Measurements from ENCODE around the gene SPINK4.

Gene SPINK4

DNA sequence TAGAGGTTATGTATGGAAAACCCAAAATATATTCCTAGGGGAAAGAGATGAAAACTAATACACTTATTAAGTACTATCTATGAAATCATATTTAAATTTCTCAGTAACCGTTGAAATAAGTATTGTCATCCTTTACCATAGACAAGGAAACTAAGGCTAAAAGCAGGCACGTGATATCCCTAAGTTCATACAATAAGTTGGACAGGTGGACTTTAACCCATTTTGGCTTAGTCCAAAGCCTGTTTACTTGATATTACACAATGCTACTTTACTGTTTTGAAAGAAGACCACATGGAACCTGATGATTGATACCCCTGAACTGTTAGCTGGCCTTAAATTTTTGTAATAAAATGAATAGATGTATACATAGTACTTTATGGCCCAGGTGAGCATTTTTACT lies 53.8 kb downstream of the SPINK4 start:
- TF ChIP-seq, protein P1, sequence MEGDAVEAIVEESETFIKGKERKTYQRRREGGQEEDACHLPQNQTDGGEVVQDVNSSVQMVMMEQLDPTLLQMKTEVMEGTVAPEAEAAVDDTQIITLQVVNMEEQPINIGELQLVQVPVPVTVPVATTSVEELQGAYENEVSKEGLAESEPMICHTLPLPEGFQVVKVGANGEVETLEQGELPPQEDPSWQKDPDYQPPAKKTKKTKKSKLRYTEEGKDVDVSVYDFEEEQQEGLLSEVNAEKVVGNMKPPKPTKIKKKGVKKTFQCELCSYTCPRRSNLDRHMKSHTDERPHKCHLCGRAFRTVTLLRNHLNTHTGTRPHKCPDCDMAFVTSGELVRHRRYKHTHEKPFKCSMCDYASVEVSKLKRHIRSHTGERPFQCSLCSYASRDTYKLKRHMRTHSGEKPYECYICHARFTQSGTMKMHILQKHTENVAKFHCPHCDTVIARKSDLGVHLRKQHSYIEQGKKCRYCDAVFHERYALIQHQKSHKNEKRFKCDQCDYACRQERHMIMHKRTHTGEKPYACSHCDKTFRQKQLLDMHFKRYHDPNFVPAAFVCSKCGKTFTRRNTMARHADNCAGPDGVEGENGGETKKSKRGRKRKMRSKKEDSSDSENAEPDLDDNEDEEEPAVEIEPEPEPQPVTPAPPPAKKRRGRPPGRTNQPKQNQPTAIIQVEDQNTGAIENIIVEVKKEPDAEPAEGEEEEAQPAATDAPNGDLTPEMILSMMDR (IDR thresholded peaks at IDR 0.05; ENCODE audit: control insufficient read depth, insufficient read depth, low read depth, low read length, missing control alignments) = no peak
- no peak for DNase-seq (ENCODE audit: low read depth)
- no peak overlapping the region for H3K4me3 ChIP-seq (ENCODE audit: control insufficient read depth, low read depth, low read length)

DNA sequence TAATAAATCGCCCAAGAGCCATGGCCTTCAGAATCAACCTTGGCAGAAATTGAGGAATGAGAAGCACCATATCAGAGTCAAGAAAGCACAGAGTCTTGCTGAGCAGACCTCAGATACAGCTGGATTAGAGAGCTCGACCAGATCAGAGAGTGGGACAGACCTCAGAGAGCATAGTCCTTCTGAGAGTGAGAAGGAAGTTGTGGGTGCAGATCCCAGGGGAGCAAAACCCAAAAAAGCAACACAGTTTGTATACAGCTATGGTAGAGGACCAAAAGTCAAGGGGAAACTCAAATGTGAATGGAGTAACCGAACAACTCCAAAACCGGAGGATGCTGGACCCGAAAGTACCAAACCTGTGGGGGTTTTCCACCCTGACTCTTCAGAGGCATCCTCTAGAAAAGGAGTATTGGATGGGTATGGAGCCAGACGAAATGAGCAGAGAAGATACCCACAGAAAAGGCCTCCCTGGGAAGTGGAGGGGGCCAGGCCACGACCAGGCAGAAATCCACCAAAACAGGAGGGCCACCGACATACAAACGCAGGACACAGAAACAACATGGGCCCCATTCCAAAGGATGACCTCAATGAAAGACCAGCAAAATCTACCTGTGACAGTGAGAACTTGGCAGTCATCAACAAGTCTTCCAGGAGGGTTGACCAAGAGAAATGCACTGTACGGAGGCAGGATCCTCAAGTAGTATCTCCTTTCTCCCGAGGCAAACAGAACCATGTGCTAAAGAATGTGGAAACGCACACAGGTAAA lies 54.9 kb downstream of the SPINK4 start:
- H3K4me3 ChIP-seq (ENCODE audit: control insufficient read depth, low read depth, low read length) = no peak overlapping the region
- DNase-seq (ENCODE audit: low read depth) = no peak
- TF ChIP-seq, protein P1 (IDR thresholded peaks at IDR 0.05; ENCODE audit: control insufficient read depth, insufficient read depth, low read depth, low read length, missing control alignments) = no peak

DNA sequence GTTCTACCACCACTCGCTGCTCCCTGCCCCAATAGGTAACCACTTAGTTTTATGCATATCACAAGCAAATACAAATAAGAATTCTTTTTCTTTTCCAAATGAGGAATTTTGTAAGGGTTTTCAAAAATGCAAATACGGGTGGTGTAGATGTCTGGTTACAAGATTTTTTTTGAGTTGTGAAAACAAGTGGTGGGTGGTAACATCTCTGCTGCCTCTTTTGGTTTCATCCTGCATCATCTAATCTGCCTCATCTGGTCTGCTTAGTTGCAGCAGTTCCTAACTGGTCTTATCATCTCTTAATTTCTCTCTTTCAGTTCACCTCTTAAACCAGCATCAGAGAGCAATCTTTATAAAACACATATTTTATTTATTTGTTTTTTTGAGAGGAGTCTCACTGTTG lies 55.6 kb downstream of the SPINK4 start:
- no peak overlapping the region for H3K4me3 ChIP-seq (ENCODE audit: control insufficient read depth, low read depth, low read length)
- DNase-seq (ENCODE audit: low read depth) = no peak
- TF ChIP-seq, protein P1 (IDR thresholded peaks at IDR 0.05; ENCODE audit: control insufficient read depth, insufficient read depth, low read depth, low read length, missing control alignments) = no peak

DNA sequence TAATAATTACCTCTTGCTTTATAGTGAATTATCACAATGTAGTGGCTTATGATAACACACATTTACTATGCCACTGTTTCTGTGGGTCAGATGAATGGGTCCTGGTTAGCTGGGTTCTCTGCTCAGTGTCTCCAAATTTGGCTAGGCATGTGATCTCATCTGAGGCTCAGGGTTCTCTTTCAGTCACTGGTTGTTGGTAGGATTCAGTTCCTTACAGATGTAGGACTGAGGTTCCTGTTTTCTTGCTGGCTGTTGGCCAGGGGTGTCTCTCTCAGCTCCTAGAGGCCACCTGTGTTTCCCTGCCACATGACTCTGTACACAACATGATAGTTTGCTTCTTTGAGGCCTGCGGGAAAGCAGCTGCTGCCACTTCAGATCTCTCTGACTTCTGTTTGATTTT lies 57.5 kb downstream of the SPINK4 start:
- no peak overlapping the region for H3K4me3 ChIP-seq (ENCODE audit: control insufficient read depth, low read depth, low read length)
- DNase-seq (ENCODE audit: low read depth) = no peak
- TF ChIP-seq, protein P1 (IDR thresholded peaks at IDR 0.05; ENCODE audit: control insufficient read depth, insufficient read depth, low read depth, low read length, missing control alignments) = no peak

Measured in AG09309 (cell line).